Glutamatergic neuron (in vitro differentiated cells): Measurements from ENCODE around the gene OLFM3. TPM values are rescaled to one million over a fixed set of nuclear protein-coding genes. Genes with fewer than 3 reads are reported as not detected.

Experiments
- DNase-seq: peaks from one replicate; pipeline ENCODE4 v3.0.0; 2022
- H3K27ac Mint-ChIP-seq: one replicate; pipeline ENCODE4 v1.8.0; 2020; ENCODE audit warnings: mild to moderate bottlenecking, mixed read lengths, inconsistent platforms; ENCODE audit not compliant: unreplicated experiment
- H3K27me3 Mint-ChIP-seq: one replicate; pipeline ENCODE4 v1.8.0; 2020; ENCODE audit warnings: mild to moderate bottlenecking, moderate library complexity, mixed read lengths, inconsistent platforms; ENCODE audit not compliant: unreplicated experiment
- H3K36me3 Mint-ChIP-seq: one replicate; pipeline ENCODE4 v1.8.0; 2020; ENCODE audit warnings: mild to moderate bottlenecking, mixed read lengths, inconsistent platforms; ENCODE audit not compliant: unreplicated experiment
- H3K4me1 Mint-ChIP-seq: one replicate; pipeline ENCODE4 v1.8.0; 2020; ENCODE audit warnings: mild to moderate bottlenecking, low read depth, mixed read lengths, inconsistent platforms; ENCODE audit not compliant: unreplicated experiment
- H3K4me3 Mint-ChIP-seq: one replicate; pipeline ENCODE4 v1.8.0; 2020; ENCODE audit warnings: mild to moderate bottlenecking, mixed read lengths, inconsistent platforms; ENCODE audit not compliant: unreplicated experiment
- H3K9me3 Mint-ChIP-seq: one replicate; pipeline ENCODE4 v1.8.0; 2020; ENCODE audit warnings: mild to moderate bottlenecking, moderate library complexity, mixed read lengths, inconsistent platforms; ENCODE audit not compliant: unreplicated experiment
- total RNA-seq: library from RNA; stranded (reverse); fragmentation: NEBNext Ultra II Directional; extraction: Animal tissue kit (Norgen Biotek cat#: 25700); gene quantifications from one replicate; pipeline ENCODE4 v1.2.1, GENCODE V29; 2021; ENCODE audit not compliant: unreplicated experiment
- TF ChIP-seq, protein P1 (sequence below): fragments of 200-600 bp; sonication (generic); IDR thresholded peaks from one replicate; pipeline ENCODE4 v1.5.0; 2021; ENCODE audit not compliant: partially characterized antibody, unreplicated experiment

Gene OLFM3
- total RNA-seq, 1 donor from 2014 or later, result 2.7 TPM

DNA sequence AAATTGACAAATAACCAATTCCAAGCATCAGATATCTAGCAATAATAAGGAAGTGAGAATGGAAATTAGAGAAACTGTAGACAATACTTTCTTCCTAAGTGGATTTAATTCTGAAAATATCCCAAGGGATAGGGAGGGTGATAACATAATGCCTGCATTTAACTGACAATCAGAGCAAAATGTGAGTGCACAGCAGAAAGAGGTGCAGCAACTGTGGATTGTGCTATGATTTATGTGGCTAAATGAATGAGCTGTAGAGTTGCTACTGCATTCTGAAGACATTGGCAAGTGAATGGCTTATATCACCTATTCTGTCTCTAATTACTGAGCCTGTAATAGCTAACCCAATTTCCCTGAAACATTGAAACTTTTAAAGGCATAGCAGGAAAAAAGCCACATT, 39.0 kb downstream of the OLFM3 start:
- Mint-ChIP-seq H3K27ac (no peak overlapping the region), H3K4me1 (peaks cover 2% of the 10 kb centered on the region), H3K9me3 (no peaks in the 10 kb centered on the region), H3K27me3 (no peaks in the 10 kb centered on the region), H3K4me3 (no peak overlapping the region), H3K36me3 (no peaks in the 10 kb centered on the region)
- DNase-seq, result no peak
- TF ChIP-seq, protein P1, sequence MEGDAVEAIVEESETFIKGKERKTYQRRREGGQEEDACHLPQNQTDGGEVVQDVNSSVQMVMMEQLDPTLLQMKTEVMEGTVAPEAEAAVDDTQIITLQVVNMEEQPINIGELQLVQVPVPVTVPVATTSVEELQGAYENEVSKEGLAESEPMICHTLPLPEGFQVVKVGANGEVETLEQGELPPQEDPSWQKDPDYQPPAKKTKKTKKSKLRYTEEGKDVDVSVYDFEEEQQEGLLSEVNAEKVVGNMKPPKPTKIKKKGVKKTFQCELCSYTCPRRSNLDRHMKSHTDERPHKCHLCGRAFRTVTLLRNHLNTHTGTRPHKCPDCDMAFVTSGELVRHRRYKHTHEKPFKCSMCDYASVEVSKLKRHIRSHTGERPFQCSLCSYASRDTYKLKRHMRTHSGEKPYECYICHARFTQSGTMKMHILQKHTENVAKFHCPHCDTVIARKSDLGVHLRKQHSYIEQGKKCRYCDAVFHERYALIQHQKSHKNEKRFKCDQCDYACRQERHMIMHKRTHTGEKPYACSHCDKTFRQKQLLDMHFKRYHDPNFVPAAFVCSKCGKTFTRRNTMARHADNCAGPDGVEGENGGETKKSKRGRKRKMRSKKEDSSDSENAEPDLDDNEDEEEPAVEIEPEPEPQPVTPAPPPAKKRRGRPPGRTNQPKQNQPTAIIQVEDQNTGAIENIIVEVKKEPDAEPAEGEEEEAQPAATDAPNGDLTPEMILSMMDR, result no peak

DNA sequence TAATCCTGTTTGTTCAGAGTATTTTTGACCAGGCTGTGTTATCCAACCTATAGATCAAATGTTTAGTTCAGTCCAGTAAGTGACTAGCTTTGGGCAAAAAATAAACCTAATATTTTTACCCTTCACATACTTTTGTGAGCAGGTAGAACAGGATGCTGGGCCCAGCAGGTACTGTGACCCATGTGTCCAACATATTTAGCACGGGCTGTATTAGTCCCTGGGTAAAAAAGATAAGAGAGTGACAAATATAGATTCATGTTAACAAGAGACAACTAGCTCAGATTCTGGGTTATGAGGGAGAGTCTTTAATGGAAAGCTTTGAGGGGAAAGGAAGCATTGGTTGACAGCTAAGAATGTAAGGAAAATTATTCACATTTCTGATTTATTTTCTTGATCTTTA, 43.1 kb downstream of the OLFM3 start:
- H3K4me3 Mint-ChIP-seq, result no peak overlapping the region
- TF ChIP-seq, protein P1, result no peak
- no peaks in the 10 kb centered on the region for H3K27me3 Mint-ChIP-seq
- H3K4me1 Mint-ChIP-seq, result peaks cover 2% of the 10 kb centered on the region
- DNase-seq, result no peak
- no peaks in the 10 kb centered on the region for H3K9me3 Mint-ChIP-seq
- no peaks in the 10 kb centered on the region for H3K36me3 Mint-ChIP-seq
- H3K27ac Mint-ChIP-seq, result no peak overlapping the region

DNA sequence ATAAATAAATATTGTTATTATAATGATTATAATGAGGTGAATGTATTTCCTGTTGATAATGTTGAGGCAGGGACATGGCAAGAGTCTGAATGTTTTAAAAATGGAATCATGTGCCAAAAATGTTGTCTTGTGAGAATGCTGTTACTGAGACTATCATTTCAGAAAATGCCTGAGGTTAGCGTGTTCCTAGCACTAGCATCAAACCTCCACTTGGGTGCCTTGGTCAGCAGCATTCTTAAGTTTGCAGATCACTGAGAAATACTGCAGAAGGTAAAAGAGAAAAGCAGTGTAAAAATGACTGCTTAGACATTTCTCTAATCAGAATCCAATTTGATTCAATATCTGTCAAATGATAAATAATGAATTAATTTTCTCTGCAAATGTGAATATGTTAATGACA, 50.8 kb downstream of the OLFM3 start:
- Mint-ChIP-seq H3K27me3 (no peaks in the 10 kb centered on the region), H3K27ac (no peak overlapping the region), H3K36me3 (no peaks in the 10 kb centered on the region), H3K4me1 (no peaks in the 10 kb centered on the region), H3K9me3 (no peaks in the 10 kb centered on the region), H3K4me3 (no peak overlapping the region)
- TF ChIP-seq, protein P1, result no peak
- no peak for DNase-seq

DNA sequence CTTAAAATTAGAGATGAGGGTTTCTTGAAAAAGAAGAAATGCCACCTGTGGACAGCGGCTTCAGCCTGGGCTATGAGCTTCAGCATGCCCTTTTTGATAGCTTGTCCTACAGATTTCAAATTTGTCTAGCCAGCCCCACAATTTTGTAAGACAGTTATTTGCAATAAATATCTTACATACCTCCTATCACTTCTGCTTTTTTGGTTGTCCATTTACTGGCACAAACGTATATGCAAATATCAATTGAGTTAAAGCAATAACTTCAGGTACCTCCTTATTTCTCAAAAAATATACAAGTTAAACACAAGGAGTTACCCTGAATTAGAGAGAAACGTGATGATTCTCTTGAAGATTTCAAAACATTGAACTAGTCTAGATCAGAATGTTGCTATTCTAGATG, 53.5 kb downstream of the OLFM3 start:
- no peaks in the 10 kb centered on the region for H3K36me3 Mint-ChIP-seq
- H3K4me3 Mint-ChIP-seq, result no peak overlapping the region
- H3K27ac Mint-ChIP-seq, result no peak overlapping the region
- no peaks in the 10 kb centered on the region for H3K4me1 Mint-ChIP-seq
- no peaks in the 10 kb centered on the region for H3K9me3 Mint-ChIP-seq
- DNase-seq, result no peak
- no peaks in the 10 kb centered on the region for H3K27me3 Mint-ChIP-seq
- TF ChIP-seq, protein P1, result no peak

DNA sequence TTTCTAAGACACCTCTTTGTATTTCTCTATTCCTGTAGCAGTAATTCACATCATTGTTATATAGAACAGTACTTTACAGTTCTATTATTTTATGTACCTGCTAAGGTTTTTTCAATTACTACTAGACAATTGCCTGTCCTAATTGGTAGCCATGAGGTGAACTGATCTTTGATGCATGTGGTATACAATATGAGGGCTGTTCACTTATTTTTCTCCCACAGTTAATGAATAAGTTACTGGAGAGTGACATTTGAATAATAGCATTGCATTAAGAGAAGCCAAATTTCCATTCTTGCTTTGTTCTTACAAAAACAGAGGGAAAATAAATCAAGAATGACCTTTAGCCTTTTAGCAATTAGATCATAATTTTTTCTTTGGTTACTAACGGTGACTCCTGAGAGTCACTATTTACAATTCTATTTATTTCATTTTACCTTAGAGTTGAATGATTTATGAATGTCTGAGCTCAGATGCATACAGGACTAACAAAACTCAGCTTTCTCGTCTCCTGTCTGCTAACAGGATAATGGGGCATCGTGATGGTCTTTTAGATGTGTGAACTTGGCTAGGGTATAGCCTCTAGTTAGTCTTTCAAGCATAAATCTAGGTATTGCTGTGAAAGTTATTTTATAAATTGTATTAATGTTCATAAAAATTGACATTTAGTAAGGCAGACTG, 54.1 kb downstream of the OLFM3 start:
- no peak overlapping the region for H3K4me3 Mint-ChIP-seq
- no peaks in the 10 kb centered on the region for H3K9me3 Mint-ChIP-seq
- no peaks in the 10 kb centered on the region for H3K4me1 Mint-ChIP-seq
- H3K27ac Mint-ChIP-seq, result no peak overlapping the region
- TF ChIP-seq, protein P1, result no peak
- no peaks in the 10 kb centered on the region for H3K27me3 Mint-ChIP-seq
- no peak for DNase-seq
- H3K36me3 Mint-ChIP-seq, result no peaks in the 10 kb centered on the region
